ENCODE measurements around the gene VWA3B.

DNA sequence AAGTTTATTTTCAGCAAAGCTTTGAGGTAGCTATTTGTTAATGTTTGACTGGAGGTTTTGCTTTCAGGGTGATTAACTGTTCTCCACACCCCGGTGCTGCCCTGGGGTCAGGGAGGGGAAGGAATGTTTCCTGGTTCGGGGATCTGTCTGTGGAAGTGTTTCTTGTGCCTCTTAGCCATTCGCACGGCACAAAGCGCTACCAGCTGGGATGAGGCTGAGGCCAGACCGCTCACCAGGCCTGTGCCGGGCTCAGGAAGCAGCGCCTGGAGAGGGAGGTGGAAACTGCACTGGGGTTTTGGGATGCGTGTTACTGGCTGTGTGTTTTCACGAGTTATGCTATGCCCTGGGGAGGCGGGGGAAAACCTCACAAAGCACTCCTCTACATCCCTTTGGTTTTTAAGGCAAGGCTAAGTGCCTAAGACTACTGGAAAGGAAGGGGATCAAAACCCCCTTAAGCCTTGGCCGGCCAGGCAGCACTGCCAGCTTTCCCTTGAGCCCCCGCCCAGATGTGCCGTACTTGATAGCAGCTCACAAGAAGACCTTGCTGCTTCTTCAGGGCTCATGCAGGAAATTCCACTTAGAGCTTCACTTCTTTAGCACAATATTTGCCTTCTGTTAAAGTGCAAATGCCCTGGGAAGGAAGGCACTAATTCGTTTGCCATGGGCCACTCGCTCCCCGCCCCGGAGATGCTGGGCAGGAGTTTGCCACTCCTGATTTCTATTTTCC, 193.6 kb downstream of the VWA3B start:
- TF ChIP-seq, protein P1, sequence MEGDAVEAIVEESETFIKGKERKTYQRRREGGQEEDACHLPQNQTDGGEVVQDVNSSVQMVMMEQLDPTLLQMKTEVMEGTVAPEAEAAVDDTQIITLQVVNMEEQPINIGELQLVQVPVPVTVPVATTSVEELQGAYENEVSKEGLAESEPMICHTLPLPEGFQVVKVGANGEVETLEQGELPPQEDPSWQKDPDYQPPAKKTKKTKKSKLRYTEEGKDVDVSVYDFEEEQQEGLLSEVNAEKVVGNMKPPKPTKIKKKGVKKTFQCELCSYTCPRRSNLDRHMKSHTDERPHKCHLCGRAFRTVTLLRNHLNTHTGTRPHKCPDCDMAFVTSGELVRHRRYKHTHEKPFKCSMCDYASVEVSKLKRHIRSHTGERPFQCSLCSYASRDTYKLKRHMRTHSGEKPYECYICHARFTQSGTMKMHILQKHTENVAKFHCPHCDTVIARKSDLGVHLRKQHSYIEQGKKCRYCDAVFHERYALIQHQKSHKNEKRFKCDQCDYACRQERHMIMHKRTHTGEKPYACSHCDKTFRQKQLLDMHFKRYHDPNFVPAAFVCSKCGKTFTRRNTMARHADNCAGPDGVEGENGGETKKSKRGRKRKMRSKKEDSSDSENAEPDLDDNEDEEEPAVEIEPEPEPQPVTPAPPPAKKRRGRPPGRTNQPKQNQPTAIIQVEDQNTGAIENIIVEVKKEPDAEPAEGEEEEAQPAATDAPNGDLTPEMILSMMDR (IDR thresholded peaks at IDR 0.05; ENCODE audit: extremely low read depth in 1 of 2, insufficient read depth in 1 of 2, low read depth in 1 of 2, low read length in 2 of 2), result no peak
- TF ChIP-seq FOS (IDR thresholded peaks at IDR 0.05; ENCODE audit: borderline replicate concordance, insufficient read depth, low read length) (no peak), JUN (IDR thresholded peaks at IDR 0.05; ENCODE audit: borderline replicate concordance, insufficient read depth, insufficient read length, low read depth) (no peak), MYC (IDR thresholded peaks at IDR 0.05; ENCODE audit: low read depth, low read length) (no peak), EZH2 (IDR thresholded peaks at IDR 0.05; ENCODE audit: borderline replicate concordance, low read depth, low read length, severe bottlenecking) (no peak), POLR2A (IDR thresholded peaks at IDR 0.05; ENCODE audit: low read depth, low read length) (no peak), POLR2AphosphoS5 (IDR thresholded peaks at IDR 0.05; ENCODE audit: insufficient read depth, low read depth, low read length) (no peak), GATA2 (IDR thresholded peaks at IDR 0.05; ENCODE audit: insufficient read depth, insufficient read length, low read depth, low read length) (no peak)

All from endothelial cell of umbilical vein (primary cell).